OCI-LY3 (cell line): ENCODE results near the gene SH3PXD2A.

Experiments used
- EZH2phosphoT487 ChIP-seq: fragments of 200-600 bp; shearing (Covaris generic); IDR thresholded peaks from 2 replicates; pipeline ENCODE4 v1.6.1; 2018; ENCODE audit warnings: antibody characterized with exemption, mixed run types, low read depth
- TF ChIP-seq, protein P1 (sequence below): fragments of 200-600, 300-600 bp; sonication (generic); IDR thresholded peaks from 2 replicates; pipeline ENCODE4 v1.5.1; 2014; ENCODE audit warnings: antibody characterized with exemption, low read length, low read depth

DNA sequence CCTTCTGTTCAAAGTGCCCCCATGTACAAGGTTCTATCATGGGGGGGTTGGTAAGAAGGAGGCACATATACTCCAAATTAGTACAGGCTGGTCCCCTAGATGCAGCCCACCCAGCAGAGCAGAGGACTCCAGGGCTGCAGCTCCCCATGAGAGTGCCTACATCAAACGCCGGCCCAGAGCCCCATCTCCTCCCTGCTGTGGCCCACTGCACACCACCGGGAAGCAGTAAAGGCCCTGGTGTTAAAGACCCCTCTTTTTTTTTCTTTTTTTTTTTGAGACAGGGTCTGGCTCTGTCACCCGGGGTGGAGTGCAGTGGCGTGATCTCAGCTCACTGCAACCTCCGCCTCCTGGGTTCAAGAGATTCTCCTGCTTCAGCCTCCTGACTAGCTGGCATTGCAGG lies 47.4 kb downstream of the SH3PXD2A start:
- TF ChIP-seq, protein P1, sequence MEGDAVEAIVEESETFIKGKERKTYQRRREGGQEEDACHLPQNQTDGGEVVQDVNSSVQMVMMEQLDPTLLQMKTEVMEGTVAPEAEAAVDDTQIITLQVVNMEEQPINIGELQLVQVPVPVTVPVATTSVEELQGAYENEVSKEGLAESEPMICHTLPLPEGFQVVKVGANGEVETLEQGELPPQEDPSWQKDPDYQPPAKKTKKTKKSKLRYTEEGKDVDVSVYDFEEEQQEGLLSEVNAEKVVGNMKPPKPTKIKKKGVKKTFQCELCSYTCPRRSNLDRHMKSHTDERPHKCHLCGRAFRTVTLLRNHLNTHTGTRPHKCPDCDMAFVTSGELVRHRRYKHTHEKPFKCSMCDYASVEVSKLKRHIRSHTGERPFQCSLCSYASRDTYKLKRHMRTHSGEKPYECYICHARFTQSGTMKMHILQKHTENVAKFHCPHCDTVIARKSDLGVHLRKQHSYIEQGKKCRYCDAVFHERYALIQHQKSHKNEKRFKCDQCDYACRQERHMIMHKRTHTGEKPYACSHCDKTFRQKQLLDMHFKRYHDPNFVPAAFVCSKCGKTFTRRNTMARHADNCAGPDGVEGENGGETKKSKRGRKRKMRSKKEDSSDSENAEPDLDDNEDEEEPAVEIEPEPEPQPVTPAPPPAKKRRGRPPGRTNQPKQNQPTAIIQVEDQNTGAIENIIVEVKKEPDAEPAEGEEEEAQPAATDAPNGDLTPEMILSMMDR = no peak
- no peak for TF ChIP-seq EZH2phosphoT487
